Retinal pigment epithelial cell (primary cell): ENCODE measurements around the gene ZNF784.

ENCODE experiments used
- DNase-seq: peaks from one replicate; pipeline ENCODE4 v3.0.0-alpha.2; 2010; ENCODE audit warnings: low read depth
- H3K4me3 ChIP-seq: 2 replicates; pipeline ENCODE4 v1.5.1; 2011; ENCODE audit warnings: mild to moderate bottlenecking, low read length, control low read depth, moderate library complexity
- TF ChIP-seq, protein P1 (sequence below): conservative IDR thresholded peaks from 2 replicates; pipeline ENCODE4 v1.5.1; 2011; ENCODE audit warnings: low read depth, low read length, control low read depth, inconsistent platforms

ZNF784 gene

DNA sequence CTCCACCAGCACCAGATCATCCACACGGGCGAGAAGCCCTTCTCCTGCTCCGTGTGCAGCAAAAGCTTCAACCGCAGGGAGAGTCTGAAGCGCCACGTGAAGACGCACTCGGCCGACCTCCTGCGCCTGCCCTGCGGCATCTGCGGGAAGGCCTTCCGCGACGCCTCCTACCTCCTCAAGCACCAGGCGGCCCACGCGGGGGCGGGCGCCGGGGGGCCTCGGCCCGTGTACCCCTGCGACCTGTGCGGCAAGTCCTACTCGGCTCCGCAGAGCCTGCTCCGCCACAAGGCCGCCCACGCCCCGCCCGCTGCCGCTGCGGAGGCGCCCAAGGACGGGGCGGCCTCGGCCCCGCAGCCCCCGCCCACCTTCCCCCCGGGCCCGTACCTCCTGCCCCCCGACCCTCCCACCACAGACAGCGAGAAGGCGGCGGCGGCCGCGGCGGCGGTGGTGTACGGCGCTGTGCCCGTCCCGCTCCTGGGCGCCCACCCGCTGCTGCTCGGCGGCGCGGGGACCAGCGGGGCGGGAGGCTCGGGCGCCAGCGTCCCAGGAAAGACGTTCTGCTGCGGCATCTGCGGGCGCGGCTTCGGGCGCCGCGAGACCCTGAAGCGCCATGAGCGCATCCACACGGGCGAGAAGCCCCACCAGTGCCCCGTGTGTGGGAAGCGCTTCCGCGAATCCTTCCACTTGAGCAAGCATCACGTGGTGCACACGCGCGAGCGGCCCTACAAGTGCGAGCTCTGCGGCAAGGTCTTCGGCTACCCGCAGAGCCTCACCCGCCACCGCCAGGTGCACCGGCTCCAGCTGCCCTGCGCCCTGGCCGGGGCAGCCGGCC, 9.4 kb downstream of the ZNF784 start:
- no peak overlapping the region for H3K4me3 ChIP-seq
- DNase-seq, result no peak

DNA sequence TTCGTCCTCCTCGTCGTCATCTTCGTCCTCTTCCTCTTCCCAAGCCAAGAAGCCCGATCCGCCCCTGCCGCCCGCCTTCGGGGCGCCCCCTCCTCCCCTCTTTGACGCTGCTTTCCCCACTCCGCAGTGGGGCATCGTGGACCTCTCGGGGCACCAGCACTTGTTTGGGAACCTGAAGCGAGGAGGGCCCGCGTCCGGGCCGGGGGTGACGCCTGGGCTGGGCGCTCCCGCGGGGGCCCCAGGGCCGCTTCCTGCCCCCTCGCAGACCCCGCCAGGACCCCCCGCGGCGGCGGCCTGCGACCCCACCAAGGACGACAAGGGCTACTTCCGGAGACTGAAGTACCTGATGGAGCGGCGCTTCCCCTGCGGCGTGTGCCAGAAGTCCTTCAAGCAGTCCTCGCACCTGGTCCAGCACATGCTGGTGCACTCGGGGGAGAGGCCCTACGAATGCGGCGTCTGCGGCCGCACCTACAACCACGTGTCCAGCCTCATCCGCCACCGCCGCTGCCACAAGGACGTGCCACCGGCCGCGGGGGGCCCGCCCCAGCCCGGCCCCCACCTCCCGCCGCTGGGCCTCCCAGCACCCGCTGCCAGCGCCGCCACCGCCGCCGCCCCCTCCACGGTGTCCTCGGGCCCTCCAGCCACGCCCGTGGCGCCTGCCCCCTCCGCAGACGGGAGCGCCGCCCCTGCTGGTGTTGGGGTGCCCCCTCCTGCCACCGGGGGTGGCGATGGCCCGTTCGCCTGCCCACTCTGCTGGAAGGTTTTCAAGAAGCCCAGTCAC, 10.2 kb downstream of the ZNF784 start:
- no peak overlapping the region for H3K4me3 ChIP-seq
- DNase-seq, result no peak
- TF ChIP-seq, protein P1, sequence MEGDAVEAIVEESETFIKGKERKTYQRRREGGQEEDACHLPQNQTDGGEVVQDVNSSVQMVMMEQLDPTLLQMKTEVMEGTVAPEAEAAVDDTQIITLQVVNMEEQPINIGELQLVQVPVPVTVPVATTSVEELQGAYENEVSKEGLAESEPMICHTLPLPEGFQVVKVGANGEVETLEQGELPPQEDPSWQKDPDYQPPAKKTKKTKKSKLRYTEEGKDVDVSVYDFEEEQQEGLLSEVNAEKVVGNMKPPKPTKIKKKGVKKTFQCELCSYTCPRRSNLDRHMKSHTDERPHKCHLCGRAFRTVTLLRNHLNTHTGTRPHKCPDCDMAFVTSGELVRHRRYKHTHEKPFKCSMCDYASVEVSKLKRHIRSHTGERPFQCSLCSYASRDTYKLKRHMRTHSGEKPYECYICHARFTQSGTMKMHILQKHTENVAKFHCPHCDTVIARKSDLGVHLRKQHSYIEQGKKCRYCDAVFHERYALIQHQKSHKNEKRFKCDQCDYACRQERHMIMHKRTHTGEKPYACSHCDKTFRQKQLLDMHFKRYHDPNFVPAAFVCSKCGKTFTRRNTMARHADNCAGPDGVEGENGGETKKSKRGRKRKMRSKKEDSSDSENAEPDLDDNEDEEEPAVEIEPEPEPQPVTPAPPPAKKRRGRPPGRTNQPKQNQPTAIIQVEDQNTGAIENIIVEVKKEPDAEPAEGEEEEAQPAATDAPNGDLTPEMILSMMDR, result no peak

More for the DNA sequence above, 9.4 kb downstream of the ZNF784 start:
- TF ChIP-seq, protein P1, result no peak

DNA sequence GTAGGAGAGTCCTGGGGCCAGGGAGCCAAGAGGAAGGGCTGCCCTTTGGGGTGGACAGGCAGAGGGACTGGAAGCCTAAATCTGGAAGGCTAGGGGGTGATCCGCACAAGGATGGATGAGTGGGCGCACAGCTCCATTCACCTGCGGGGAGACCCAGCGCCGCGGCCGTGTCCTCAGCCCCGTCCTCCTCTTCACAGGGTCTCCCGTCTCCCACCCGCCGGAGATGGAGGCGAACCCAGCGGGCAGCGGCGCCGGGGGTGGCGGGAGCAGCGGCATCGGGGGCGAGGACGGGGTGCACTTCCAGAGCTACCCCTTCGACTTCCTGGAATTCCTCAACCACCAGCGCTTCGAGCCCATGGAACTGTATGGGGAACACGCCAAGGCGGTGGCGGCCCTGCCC, 11.0 kb downstream of the ZNF784 start:
- H3K4me3 ChIP-seq, result no peak overlapping the region
- TF ChIP-seq, protein P1, result no peak

DNA sequence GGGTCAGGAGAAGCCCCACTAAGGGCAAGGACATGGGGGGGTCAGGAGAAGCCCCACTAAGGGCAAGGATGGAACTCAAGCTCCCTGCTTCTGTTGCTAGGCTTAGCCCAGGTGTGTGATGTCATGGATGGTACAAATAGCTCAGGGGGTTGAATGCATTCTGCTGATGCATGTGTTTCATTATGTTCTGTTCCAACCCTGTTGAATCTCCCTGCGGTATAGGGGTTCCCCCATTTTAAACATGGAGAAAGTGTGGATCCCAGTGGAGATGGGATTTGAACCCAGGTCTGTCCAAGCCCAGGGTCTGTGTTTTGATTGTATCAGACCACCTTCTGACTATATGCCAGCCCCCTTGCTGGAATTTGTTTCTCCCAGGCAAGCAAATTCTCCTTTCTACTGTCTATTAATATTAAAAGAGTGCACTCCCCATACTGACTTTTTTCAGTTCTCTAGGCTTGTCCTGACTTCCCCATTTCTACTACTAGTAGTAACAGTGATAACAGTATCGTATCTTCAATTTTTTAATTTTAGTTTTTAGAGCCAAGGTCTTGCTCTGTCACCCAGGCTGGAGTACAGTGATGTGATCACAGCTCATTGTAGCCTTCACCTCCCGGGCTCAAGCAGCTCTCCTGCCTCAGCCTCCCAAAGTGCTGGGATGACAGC, 12.3 kb downstream of the ZNF784 start:
- H3K4me3 ChIP-seq, result no peak overlapping the region
- DNase-seq, result no peak
- TF ChIP-seq, protein P1, result no peak

More for the DNA sequence above, 11.0 kb downstream of the ZNF784 start:
- no peak for DNase-seq

DNA sequence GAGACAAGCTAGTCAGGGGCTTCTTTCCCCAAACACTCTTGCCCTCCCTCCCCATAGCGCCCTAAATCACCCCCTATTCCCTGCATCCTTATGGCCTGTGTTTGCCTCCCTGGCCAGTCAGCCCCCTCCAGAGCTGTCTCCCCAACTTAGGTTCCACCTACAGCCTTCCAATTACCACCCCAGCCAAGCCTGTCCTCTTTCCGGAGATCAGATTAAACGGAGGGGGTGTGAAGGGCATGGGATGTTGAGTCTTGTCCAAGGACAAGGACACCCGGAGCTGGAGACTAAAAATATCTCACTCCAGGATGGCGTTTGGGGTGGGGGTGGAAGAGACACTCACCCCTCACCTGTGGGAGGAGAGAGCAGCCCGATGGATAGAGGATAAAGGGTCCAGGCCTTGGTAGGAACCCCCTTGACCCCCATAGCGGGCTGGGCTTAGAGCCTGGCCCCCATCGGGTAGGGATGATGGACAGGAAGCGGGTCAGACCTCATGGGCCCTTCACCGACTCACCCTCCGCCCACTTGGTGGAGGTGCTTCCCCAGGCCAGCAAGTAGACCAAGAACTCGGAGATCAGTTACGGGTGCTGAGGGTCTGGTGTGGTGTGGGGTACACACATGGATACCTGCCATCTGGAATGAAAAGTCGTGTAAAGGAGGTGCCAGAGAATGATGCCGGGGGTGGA, 12.9 kb downstream of the ZNF784 start:
- TF ChIP-seq, protein P1, result no peak
- H3K4me3 ChIP-seq, result no peak overlapping the region
- no peak for DNase-seq

DNA sequence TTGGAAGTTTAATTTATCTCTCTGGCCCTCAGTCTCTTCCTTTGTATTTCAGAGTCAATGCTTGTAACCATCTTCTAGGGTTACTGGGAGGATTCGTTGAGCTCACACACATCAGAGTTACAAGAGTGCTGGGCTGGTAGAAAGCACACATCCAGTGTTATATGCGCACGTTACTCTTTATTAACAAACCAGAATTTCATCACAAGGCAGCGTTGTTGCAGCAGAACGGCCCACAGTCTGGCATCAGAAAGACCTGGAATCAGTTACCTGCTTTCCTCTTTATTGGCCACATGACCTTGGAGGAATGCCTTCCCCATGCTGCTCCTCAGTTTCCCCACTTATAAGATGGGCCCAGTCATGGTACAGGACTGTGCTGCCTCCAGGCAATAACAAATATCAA, 15.0 kb downstream of the ZNF784 start:
- TF ChIP-seq, protein P1, result no peak
- no peak overlapping the region for H3K4me3 ChIP-seq
- DNase-seq, result no peak
